Natural killer cell (primary cell): Measurements from ENCODE around the gene PKD2L2. TPM values are rescaled to one million over a fixed set of nuclear protein-coding genes. Genes with fewer than 3 reads are reported as not detected.
"Not testable (repeated sequence)": the region's sequence is repeated elsewhere in the genome, so short reads cannot be mapped to it uniquely, and the experiment has no call there.

Experiments
- ATAC-seq, 3 donors: fragments of 150-1000 bp in 2 of 3; fragments of 200-7000 bp in 1 of 3; cut with Tn5 transposase; 1 replicate in 1 of 3; 2 replicates in 2 of 3; pipeline ENCODE4 v1.10.0; 2021; ENCODE audit warnings: mild to moderate bottlenecking in 2 of 3, moderate library complexity in 2 of 3
- DNase-seq, 2 donors: peaks; one replicate each; pipeline versions ENCODE4 v3.0.0 to v3.0.0-alpha.2; 2013 to 2021; ENCODE audit warnings: mixed read lengths in 1 of 2
- H3K27ac ChIP-seq: one replicate; pipeline ENCODE4 v1.5.1; 2013; ENCODE audit warnings: mild to moderate bottlenecking, low read length
- H3K27me3 ChIP-seq: one replicate; pipeline ENCODE4 v1.6.1; 2013; ENCODE audit warnings: low read length; ENCODE audit not compliant: control insufficient read depth, insufficient read depth
- H3K36me3 ChIP-seq: one replicate; pipeline ENCODE4 v1.6.1; 2013; ENCODE audit warnings: low read length; ENCODE audit not compliant: control insufficient read depth, insufficient read depth
- H3K4me1 ChIP-seq: one replicate; pipeline ENCODE4 v1.6.1; 2013; ENCODE audit warnings: low read length; ENCODE audit not compliant: control insufficient read depth, insufficient read depth
- H3K4me3 ChIP-seq: one replicate; pipeline ENCODE4 v1.5.1; 2013; ENCODE audit warnings: low read length
- H3K9me3 ChIP-seq: one replicate; pipeline ENCODE4 v1.6.1; 2013; ENCODE audit warnings: low read length; ENCODE audit not compliant: control insufficient read depth, insufficient read depth
- H3K27ac Mint-ChIP-seq, 2 donors: one replicate each; pipeline ENCODE4 v1.8.0; 2022; ENCODE audit warnings: mild to moderate bottlenecking in 2 of 2, mixed read lengths in 2 of 2, moderate library complexity in 1 of 2
- H3K27me3 Mint-ChIP-seq, 2 donors: one replicate each; pipeline ENCODE4 v1.8.0; 2022; ENCODE audit warnings: low read depth in 2 of 2, mixed read lengths in 2 of 2
- H3K36me3 Mint-ChIP-seq: one replicate; pipeline ENCODE4 v1.8.0; 2022; ENCODE audit warnings: mixed read lengths
- H3K4me1 Mint-ChIP-seq, 2 donors: one replicate each; pipeline ENCODE4 v1.8.0; 2022; ENCODE audit warnings: mixed read lengths in 2 of 2
- H3K4me3 Mint-ChIP-seq: one replicate; pipeline ENCODE4 v1.8.0; 2022; ENCODE audit warnings: mild to moderate bottlenecking, moderate library complexity, mixed read lengths
- H3K9me3 Mint-ChIP-seq, 2 donors: one replicate each; pipeline ENCODE4 v1.8.0; 2022; ENCODE audit warnings: mixed read lengths in 2 of 2
- WGBS: methylation state at CpG from one replicate; pipeline ENCODE4 v1.1.7; 2013; ENCODE audit warnings: missing lambda C conversion rate; ENCODE audit not compliant: insufficient coverage; 5-methylcytosine and 5-hydroxymethylcytosine counted together
- intact Hi-C: fragments of 100-400 bp; cut with micrococcal nuclease; formaldehyde crosslinking; loops from one replicate; pipeline ENCODE4 v1.14.2; 2022
- total RNA-seq, 4 donors: library from RNA; stranded (reverse); fragments of 120-200 nt in 1 of 4; gene quantifications; one replicate each; pipeline versions ENCODE4 v1.2.3 to v1.2.4, GENCODE V29; 2013 to 2022
- TF ChIP-seq, protein P1 (sequence below): fragments of 200-600 bp; IDR thresholded peaks from one replicate; pipeline ENCODE4 v1.8.0; 2022; ENCODE audit warnings: antibody characterized with exemption

The PKD2L2 gene
- total RNA-seq, 3 donors from 2014 or later (not counting 1 experiment from before 2014, with no cell fraction given): 0.78 TPM; not detected in 2

DNA sequence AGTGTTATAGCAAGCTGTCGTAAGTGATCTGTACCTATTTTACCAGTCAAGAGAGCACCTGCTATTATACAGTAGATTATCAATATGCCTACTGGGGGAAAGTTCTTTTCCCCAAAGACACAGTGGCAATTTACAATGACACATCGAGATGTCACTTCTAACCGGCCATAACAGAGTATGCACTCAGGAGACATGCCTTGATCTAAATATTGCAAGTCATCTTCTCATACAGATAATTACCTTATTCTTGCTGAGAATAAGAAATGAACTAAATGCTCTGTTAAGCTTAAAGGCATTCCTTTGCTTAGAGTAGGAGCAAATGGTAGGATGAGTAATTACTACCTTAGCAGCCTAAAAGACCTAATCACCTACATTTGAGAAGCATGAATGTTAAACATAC, 71.6 kb downstream of the PKD2L2 start:
- TF ChIP-seq, protein P1, sequence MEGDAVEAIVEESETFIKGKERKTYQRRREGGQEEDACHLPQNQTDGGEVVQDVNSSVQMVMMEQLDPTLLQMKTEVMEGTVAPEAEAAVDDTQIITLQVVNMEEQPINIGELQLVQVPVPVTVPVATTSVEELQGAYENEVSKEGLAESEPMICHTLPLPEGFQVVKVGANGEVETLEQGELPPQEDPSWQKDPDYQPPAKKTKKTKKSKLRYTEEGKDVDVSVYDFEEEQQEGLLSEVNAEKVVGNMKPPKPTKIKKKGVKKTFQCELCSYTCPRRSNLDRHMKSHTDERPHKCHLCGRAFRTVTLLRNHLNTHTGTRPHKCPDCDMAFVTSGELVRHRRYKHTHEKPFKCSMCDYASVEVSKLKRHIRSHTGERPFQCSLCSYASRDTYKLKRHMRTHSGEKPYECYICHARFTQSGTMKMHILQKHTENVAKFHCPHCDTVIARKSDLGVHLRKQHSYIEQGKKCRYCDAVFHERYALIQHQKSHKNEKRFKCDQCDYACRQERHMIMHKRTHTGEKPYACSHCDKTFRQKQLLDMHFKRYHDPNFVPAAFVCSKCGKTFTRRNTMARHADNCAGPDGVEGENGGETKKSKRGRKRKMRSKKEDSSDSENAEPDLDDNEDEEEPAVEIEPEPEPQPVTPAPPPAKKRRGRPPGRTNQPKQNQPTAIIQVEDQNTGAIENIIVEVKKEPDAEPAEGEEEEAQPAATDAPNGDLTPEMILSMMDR: no peak
- no peaks in the 10 kb centered on the region for H3K9me3 ChIP-seq
- peaks cover 7% of the 10 kb centered on the region for H3K36me3 Mint-ChIP-seq
- no peaks in the 10 kb centered on the region for H3K4me1 ChIP-seq
- no peaks in the 10 kb centered on the region for H3K9me3 Mint-ChIP-seq
- peaks cover 51% of the 10 kb centered on the region for H3K36me3 ChIP-seq
- no peaks in the 10 kb centered on the region for H3K27me3 ChIP-seq
- no peak overlapping the region for H3K4me3 Mint-ChIP-seq
- H3K4me3 ChIP-seq: no peak overlapping the region
- peak overlapping the region; percentile 30 to 31 for H3K27ac Mint-ChIP-seq
- peaks cover 12 to 33% of the 10 kb centered on the region in 2 donors for H3K4me1 Mint-ChIP-seq
- intact Hi-C loops: no loop called here
- ATAC-seq: no peak
- H3K27ac ChIP-seq: no peak overlapping the region
- DNase-seq: no peak
- no peaks in the 10 kb centered on the region for H3K27me3 Mint-ChIP-seq
- 85% methylated on average over 2 of the region's 3 CpGs for WGBS

DNA sequence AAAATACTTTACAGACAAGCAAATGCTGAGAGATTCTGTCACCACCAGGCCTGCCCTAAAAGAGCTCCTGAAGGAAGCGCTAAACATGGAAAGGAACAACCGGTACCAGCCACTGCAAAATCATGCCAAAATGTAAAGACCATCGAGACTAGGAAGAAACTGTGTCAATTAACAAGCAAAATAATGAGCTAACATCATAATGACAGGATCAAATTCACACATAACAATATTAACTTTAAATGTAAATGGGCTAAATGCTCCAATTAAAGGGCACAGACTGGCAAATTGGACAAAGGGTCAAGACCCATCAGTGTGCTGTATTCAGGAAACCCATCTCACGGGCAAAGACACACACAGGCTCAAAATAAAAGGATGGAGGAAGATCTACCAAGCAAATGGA, 81.1 kb downstream of the PKD2L2 start:
- H3K27me3 Mint-ChIP-seq, H3K27ac ChIP-seq, H3K9me3 ChIP-seq, H3K4me3 ChIP-seq, H3K4me3 Mint-ChIP-seq, ATAC-seq, H3K36me3 Mint-ChIP-seq, H3K27me3 ChIP-seq, intact Hi-C loops, DNase-seq, H3K9me3 Mint-ChIP-seq, H3K4me1 ChIP-seq: not testable (repeated sequence)
- peaks cover 17% of the 10 kb centered on the region for H3K36me3 ChIP-seq
- 100% methylated on average over 1 of the region's 4 CpGs for WGBS
- Mint-ChIP-seq H3K27ac (peak overlapping the region in 1 of 2 donors; percentile 29), H3K4me1 (peaks cover 3 to 10% of the 10 kb centered on the region in 2 donors)

DNA sequence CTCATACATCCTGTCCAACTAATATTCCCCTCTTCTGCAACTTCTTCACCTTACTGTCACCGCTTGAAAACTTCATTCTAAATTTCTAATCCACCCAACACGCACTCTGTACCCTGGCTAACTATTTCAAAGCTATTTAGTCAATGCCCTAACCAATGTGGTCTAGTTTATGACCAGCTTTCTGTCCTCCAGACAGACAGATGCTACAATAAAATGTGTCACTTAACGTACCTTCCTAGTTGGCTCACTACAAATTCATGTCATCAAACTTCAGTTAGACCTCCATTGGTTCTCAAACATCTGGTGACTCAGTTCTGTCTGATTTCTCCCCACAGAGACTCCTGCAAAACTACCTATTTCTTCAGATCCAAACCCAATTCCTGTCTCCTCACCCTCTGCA, 86.0 kb downstream of the PKD2L2 start:
- no peaks in the 10 kb centered on the region for H3K36me3 Mint-ChIP-seq
- ATAC-seq: no peak
- H3K27me3 Mint-ChIP-seq: no peaks in the 10 kb centered on the region
- Histone ChIP-seq H3K4me1 (no peaks in the 10 kb centered on the region), H3K27me3 (no peaks in the 10 kb centered on the region), H3K27ac (no peak overlapping the region), H3K9me3 (no peaks in the 10 kb centered on the region), H3K36me3 (peaks cover 20% of the 10 kb centered on the region), H3K4me3 (no peak overlapping the region)
- H3K4me3 Mint-ChIP-seq: no peak overlapping the region
- intact Hi-C loops: no loop called here
- no peak for DNase-seq
- 96% methylated on average over 3 of the region's 3 CpGs for WGBS
- TF ChIP-seq, protein P1: no peak
- peak overlapping the region in 1 of 2 donors; percentile 3 for H3K27ac Mint-ChIP-seq
- H3K4me1 Mint-ChIP-seq: peaks cover 10% of the 10 kb centered on the region in 2 donors
- H3K9me3 Mint-ChIP-seq: no peaks in the 10 kb centered on the region

DNA sequence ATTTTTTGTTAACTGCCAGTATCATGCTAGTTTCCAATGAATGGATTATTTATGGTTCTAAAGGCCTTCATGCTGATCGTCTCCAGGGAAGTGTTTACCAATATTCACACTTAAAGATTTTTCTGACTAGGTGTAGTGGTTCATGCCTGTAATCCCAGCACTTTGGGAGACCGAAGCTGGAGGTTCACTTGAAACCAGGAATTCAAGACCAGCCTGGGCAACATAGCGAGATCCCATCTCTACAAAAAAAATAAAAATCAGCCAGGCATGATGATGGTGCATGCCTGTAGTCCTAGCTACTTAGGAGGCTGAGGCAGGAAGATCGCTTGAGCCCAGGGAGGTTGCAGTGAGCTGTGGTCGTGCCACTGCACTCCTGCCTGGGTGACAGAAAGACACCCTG, 100.2 kb downstream of the PKD2L2 start:
- no peaks in the 10 kb centered on the region for H3K27me3 Mint-ChIP-seq
- peak overlapping the region in 1 of 2 donors; percentile 61 for H3K27ac Mint-ChIP-seq
- TF ChIP-seq, protein P1: no peak
- Histone ChIP-seq H3K4me3 (no peak overlapping the region), H3K27ac (no peak overlapping the region), H3K27me3 (no peaks in the 10 kb centered on the region), H3K4me1 (no peaks in the 10 kb centered on the region), H3K36me3 (peaks cover 21% of the 10 kb centered on the region), H3K9me3 (no peaks in the 10 kb centered on the region)
- H3K9me3 Mint-ChIP-seq: no peaks in the 10 kb centered on the region
- H3K36me3 Mint-ChIP-seq: no peaks in the 10 kb centered on the region
- peaks cover 29 to 31% of the 10 kb centered on the region in 2 donors for H3K4me1 Mint-ChIP-seq
- ATAC-seq (no peak), DNase-seq (no peak)
- intact Hi-C loops: no loop called here
- 97% methylated on average over 4 of the region's 5 CpGs for WGBS
- no peak overlapping the region for H3K4me3 Mint-ChIP-seq

Other genes with a start within 250 kb of the PKD2L2 start
- gene KLHL3, start 153.4 kb upstream of the PKD2L2 start, total RNA-seq: 10 to 100 TPM; 11.2 to 14.0 (median 13.2) TPM
- 10 to 100 TPM; 31.5 to 35.9 (median 33.5) TPM for gene HNRNPA0, start 135.1 kb upstream of the PKD2L2 start, total RNA-seq
- not detected for gene MYOT, start 21.6 kb upstream of the PKD2L2 start, total RNA-seq
- 10 to 100 TPM; 58.8 to 74.4 (median 67.4) TPM for gene FAM13B, start 143.6 kb downstream of the PKD2L2 start, total RNA-seq
- not detected for gene WNT8A, start 194.6 kb downstream of the PKD2L2 start, total RNA-seq
- gene NME5, start 250.0 kb downstream of the PKD2L2 start, total RNA-seq: not detected